ENCODE measurements around the gene ENO2.
A peak's percentile ranks its signal among the peaks of the same experiment; 100 is the strongest.

ENO2 gene

DNA sequence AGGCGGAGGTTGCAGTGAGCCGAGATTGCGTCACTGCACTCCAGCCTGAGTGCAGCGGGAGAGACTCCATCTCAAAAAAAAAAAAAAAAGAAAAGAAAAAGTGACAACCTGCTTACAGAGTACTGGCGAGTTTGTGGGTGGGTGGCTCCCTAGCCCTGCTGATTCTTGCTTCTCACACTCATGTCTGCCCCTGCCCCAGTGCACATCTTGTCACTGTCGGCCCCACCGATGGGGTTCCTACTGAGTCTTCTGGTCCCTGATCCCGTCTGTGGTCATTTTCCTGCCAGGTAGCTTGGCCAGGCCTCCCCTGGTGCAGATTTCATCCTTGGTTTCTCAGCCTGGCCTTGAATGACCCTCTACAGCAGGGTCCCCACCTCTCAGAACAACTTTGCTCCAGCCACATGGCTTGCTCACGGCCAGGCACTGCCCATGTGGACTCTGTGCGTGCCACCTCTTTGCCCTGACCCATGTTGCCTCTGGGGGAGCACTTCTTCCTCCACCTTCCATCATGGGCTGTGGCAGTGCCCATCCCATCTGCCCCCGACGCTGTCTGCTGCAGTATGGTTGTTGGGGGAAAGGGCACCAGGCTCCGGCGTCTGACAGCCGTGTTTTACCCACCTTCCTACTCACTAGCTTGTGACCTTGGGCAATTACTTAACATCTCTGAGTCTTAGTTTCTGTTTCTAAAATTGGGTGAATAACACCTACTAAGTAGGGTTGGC is 34.7 kb downstream of the ENO2 start:
- no peak for DNase-seq (ENCODE audit: low read depth)

DNA sequence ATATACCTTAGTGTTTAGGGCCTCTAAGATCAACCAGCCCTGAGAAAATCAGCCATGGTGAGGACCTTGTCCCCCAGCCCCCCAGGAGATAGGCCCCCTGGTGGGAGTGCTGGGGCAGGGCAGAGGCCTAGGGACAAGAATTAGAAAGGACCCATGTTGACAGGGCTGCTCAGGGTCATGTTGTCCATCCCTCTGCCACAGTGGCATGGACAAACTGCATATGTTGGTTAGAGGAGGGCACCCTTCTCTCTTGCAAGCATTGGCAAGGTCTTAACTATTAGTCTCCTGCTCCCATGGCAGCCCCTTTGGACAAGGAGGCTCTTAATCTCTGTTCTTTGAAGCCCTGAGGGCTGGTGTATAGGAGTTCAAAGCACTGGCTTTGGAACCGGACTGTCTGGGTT is 36.0 kb downstream of the ENO2 start:
- DNase-seq (ENCODE audit: low read depth), result no peak

DNA sequence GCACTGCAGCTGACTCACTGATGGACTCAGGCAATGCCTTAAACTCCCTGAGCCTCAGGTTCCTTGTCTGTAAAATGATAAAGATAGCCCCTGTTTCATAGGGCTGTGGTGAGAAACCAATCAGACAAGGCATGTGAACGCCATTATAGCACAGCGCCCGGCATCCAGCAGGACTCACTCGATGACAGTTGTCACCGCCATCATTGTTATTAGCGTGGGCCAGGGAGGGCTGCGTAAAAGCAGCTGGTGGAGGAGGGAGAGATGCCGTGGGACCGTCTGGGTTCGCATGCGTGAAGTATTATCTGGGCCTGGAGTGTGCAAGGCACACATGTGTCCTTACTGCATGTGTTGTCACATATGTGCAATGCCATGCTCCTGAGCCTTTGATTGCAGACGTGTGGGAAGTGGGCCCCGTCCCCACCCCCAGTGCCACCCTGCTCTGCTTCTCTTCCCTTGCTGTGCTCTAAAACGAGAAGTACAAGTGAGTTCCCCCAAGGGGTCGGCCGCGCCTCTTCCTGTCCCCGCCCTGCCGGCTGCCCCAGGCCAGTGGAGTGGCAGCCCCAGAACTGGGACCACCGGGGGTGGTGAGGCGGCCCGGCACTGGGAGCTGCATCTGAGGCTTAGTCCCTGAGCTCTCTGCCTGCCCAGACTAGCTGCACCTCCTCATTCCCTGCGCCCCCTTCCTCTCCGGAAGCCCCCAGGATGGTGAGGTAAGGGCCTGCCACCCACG is 36.6 kb downstream of the ENO2 start, which contains the start of gene PTPN6:
PTPN6 (plus strand) TSS at position 546 of the 730 bp plus-strand sequence; CDS start at position 703, 157 bp downstream.
- no peak for DNase-seq (ENCODE audit: low read depth)

DNA sequence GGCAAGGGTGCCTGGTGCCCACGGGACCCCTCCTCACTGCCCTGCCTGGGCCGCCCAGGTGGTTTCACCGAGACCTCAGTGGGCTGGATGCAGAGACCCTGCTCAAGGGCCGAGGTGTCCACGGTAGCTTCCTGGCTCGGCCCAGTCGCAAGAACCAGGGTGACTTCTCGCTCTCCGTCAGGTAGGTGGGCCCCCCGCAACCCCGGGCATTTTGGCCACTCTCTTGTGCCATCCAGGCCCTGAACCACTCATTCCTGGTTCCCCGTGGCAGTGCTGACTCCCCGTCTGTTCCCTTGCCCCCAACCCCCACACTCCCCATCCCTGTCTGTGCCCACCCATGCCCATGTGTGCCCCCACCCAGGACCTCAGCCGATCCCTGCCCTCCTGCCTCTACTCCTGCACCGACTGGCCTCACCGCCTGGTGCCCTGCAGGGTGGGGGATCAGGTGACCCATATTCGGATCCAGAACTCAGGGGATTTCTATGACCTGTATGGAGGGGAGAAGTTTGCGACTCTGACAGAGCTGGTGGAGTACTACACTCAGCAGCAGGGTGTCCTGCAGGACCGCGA is 37.3 kb downstream of the ENO2 start:
- DNase-seq (ENCODE audit: low read depth), result no peak

DNA sequence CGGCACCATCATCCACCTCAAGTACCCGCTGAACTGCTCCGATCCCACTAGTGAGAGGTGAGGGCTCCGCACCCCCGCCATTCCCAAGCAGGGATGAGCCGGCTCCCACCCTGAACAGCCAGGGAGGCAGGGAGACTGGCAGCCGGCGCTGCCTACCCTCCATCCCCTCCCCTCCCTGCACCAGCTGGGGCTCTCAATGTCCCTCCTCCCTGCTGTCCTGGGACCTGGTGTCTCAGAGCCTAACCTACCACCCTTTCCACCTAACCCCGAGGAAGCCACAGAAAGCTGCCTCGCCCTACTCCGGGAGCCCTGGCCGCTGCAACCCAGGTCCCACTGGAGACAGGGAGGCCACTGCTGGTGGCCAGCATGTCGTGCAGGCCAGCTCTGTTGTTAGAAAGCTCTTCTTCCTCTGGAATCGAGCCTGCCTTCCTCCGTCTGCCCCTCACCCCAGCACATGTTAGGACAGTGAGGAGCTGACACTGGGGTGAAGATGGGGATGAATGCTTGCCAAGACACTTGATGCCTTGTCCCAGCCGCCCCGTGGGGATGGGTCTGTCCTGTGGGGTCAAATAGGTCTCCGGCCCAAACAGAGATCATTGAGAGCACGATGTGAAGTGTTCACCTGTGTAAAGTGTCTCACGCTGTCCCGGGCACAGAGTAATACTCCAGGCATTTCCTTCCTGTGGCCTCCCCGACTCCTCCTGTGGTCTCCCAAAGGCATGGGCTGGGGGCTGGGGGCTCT is 37.9 kb downstream of the ENO2 start:
- DNase-seq (ENCODE audit: low read depth), result no peak

DNA sequence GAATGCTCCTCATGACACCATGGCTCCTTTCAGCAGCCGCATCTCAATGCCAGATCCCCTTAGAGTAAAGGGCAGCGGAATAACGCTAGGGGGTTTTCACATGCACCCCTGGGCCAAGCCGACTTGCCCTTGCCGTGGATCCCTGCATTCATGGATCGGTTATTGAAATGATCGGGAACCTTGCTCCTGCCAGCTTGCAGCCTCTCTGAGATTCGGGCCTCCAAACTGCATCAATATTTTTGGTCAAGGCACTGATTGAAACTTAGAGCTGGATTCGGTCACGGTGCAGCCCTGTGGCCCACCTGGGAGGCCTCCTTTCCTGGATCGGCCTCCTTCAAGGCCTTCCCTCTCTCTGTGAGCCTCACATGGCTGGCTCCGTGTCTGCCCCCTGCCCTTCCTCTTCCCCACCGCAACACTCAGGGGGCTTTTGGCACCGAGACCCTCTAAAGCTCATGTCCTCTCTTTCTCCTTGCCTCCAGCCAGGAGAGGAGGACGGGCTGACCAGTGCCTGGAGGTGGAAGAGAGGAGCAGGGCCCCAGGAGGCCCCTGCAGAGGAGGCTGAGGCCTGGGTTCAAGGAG is 38.6 kb downstream of the ENO2 start:
- DNase-seq (ENCODE audit: low read depth), result no peak

DNA sequence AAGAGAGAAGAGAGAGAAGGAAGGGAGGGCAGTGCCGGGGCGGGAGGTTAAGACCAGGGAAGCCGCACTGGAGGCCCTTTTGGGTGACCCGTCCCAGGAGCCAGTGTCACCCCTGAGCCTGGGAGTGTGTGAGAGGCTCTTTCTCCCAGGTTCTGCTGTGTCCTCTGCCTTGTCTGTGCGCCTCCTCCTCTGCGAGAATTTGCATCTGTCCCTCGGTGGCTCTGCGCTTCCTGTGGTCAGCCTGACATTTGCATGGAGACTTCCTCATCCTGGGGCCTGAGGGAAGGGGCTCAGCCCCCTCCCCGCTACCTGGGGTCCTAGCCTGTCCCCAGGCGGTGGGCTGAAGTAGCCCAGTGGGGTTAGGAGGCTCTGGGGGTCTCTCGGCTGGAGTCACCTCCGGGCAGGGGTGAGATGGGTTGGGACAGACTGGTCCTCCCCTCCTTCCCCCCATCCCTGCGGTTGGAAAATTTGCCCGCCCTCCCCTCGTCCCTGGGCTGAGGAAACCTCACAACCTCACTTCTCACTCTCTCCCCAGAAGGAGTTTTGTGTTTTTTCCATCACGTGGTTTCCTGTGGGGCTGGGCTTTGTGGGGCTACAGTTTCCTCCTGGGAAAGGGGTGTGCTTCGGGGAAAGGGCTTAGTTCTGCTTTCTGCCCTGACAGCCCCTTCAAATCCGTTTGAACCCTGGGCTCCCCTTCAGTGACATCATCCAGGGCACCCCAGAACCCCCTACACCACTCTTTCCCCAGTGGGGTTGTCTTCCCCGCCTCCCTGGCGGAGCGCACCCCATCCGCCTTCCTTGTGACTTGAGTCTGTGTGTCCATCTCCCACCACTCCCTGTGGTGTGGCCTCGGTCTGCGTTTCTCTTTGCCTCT is 39.3 kb downstream of the ENO2 start:
- peak; percentile 62 for DNase-seq (ENCODE audit: low read depth)

DNA sequence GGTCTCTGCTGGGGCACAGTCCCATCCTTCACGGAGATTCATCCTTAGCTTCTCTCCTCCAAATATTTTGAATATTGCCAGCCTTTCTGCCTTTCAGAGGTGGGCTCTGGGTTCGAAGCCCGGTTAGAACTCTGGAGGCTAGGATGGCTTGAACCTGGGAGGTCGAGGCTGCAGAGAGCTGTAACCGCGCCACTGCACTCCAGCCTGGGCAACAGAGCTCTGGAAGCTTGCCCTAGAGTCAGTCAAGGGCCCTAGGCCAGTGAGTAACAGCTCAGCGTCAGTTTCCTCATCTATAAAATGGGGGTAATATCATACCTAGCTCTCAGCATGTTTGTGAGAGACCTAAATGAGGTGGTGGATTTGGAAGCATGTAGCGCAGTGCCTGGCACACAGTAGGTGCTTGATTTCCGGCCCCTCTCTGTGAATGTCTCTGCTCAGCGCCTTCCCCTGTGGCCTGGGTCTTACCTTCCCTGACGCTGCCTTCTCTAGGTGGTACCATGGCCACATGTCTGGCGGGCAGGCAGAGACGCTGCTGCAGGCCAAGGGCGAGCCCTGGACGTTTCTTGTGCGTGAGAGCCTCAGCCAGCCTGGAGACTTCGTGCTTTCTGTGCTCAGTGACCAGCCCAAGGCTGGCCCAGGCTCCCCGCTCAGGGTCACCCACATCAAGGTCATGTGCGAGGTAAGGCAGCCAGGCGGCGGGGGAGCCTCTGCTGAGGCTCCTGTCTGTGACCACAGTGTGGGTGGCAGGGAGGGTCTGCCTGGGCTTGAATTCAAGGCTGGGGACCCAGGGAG is 40.1 kb downstream of the ENO2 start:
- no peak for DNase-seq (ENCODE audit: low read depth)

DNA sequence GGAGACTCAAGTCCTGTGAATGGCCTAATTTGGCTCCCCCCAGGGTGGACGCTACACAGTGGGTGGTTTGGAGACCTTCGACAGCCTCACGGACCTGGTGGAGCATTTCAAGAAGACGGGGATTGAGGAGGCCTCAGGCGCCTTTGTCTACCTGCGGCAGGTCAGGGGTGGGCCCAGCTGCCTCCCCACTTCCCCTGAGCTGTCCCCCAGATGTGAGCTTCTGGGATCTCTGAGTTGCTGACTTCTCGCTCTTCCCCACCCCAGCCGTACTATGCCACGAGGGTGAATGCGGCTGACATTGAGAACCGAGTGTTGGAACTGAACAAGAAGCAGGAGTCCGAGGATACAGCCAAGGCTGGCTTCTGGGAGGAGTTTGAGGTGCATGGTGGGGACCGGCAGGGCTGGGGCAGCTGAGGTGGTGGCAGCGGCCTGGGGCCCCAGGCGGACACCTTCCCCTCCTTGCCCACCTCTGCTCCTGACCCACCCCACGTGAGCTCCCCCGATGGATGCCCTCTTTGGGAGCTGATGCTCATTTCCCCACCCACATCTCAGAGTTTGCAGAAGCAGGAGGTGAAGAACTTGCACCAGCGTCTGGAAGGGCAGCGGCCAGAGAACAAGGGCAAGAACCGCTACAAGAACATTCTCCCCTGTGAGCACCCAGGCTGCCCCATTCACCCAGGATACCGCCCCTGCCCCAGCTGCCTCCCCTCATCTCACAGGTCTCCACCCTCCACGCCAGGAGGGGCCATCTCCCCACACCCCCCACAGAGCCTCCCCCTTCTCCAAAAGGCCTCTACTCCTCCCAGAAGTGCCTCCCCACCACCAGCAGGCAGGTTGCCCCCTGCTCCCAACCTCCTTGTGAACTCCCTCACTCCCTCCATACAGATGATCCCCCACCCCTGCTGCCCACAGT is 41.0 kb downstream of the ENO2 start:
- DNase-seq (ENCODE audit: low read depth), result no peak

DNA sequence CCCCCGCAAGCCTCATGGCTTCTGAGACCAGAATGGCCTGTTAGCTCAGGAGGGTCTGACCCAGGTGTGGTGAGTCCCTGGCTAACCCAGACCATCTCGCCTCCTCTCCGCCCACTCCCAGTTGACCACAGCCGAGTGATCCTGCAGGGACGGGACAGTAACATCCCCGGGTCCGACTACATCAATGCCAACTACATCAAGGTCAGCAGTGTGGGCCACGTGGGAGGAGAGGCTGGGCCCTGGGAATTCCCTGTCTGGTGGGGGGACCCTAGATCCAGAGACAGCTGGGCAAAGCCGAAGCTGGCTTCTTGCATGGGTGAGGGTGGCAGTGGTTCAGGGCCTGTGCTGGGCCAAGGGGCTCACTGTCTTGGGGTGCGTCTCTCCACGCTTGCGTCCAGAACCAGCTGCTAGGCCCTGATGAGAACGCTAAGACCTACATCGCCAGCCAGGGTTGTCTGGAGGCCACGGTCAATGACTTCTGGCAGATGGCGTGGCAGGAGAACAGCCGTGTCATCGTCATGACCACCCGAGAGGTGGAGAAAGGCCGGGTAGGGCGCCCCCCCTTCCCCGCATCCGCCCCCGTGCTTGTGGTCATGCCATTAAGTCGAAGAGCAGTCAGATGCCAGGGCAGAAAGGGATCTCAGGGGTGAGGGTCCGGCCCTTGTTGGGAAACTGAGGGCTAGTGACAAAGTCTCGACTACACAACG is 41.8 kb downstream of the ENO2 start:
- no peak for DNase-seq (ENCODE audit: low read depth)

DNA sequence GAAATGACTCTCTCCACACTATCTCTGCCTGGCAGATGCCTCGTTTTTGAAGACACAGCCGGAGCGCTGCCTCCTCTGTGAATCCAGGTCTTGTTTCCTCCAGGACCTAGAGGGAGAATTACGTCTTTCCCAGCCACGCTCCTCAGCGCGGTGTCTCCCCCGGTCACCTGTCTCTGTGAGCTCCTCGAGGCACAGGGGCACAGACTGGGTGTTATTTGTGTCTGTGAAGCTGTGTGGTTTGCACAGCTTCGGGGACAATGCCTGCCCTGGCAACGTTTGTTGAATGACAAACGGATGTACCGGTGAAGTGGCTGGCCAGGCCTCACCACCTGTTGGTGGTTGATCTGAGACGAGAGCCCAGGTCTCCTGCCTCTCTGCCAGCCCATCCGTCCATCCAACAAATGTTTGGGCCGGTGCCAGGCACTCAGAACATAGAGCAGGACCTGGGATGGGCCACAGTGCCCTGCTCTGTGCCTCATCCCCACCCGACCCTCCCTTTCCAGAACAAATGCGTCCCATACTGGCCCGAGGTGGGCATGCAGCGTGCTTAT is 42.8 kb downstream of the ENO2 start:
- DNase-seq (ENCODE audit: low read depth), result no peak

DNA sequence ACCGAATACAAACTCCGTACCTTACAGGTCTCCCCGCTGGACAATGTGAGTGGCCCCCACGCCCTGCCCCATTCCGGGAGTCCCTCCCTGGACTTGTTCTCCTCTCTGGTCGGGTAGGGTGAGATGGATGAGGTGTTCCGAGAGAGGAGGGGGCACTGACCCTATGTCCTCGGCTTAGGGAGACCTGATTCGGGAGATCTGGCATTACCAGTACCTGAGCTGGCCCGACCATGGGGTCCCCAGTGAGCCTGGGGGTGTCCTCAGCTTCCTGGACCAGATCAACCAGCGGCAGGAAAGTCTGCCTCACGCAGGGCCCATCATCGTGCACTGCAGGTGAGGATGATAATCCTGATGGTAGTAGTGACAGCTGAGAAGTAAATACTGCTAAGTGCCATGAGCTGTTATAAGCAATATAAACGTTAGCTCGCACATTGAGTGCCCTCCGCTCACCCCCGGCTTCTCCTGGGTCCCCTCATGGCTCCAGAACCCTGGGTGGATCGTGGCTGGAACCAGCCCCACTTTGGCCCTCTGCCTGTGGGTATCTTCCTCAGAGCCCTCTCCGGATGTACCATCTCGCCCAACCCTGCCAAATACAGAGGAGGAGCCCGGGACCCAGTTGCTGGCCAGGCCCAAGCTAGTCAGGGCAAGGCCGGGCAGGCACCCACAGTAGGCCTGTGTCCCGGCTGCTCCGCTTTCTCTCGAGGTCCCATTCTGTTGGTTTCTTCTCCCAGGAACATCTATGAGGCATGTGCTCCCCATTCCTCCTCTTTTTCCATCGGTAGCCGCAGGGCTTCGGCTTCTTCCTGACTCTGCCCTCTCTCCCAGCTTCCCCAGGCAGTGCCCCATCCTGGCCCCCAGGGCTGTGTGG is 43.6 kb downstream of the ENO2 start:
- no peak for DNase-seq (ENCODE audit: low read depth)

DNA sequence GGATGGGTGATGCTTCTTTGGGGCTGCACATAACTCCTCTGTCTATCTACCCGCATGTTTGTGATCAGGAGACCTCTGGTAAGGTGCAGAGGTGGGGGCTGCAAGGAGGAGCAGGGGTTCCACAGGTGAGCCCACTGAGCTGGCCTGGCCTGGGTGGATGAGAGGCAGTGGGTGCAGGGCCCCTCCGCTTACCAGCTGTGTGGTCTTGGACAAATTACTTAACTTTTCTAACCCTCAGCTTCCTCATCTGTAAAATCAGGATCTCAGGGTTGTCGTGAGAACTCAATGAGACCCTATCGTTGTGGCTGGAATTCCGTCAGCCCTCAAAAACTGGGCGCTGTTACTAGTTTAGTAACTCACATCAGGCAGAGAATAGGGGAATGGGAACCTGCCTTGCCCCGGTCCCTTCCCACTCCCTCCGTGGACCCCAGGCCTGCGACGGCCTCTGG is 44.3 kb downstream of the ENO2 start:
- no peak for DNase-seq (ENCODE audit: low read depth)

DNA sequence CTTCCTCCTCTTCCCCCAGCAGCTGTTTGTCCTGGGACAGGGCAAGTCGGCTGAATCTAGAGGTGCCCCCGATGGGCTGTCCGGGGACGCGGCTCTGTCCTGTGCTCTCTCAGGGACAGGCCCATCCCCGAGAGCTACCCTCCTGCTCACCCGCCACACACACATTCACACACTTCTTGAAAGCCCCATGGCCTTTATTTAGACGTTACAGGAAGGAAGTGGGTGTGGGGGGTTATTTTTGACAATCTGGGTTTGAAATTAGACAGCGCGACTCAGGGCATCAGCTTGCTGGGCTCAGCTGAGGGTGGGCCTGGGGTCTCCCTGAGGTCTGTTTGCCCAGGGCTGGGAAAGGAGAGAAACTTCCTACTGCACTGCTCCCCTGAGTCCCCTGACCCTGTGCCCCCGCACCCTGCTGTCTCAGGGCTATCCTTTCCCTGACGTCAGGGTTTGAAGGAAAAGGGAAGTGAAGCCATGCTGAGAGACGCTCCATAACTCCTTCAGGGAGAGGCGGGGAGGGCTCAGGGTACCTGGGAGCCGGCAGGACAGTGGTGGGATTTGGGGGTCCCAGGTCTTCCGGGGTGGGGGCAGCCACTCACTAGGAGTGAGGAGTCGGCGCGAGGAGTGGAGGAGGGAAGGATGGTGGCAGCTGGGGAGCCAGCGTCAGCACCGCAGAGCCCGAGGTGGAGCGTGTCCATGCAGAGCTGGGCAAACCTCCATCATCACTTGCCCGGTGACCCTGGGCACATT is 44.9 kb downstream of the ENO2 start:
- no peak for DNase-seq (ENCODE audit: low read depth)

DNA sequence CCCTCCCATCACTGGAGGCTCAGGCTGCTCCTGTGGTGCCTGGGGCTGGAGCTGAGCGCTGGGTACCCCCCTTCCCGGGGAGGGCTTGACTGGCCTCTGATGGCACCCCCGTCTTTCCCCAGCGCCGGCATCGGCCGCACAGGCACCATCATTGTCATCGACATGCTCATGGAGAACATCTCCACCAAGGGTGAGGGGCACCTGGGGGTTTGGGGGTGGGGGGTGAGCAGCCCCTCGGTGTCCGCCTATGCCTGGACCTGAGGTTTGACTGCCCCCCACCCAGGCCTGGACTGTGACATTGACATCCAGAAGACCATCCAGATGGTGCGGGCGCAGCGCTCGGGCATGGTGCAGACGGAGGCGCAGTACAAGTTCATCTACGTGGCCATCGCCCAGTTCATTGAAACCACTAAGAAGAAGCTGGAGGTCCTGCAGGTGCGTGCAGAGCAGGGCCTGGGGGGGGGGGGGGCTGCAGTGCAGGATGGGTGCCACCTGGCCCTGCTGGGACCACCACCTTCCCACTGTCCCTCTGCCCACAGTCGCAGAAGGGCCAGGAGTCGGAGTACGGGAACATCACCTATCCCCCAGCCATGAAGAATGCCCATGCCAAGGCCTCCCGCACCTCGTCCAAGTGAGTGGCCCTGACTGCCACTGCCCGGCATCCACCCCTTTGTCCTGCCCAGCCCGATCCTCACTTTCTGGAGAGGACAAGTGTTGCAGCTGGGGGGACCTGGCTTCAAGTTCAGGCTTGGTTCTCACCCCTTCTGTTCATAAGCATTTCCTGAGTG is 45.6 kb downstream of the ENO2 start:
- DNase-seq (ENCODE audit: low read depth), result no peak
